Measurements from ENCODE around the gene BBS12. TPM values are rescaled to one million over a fixed set of nuclear protein-coding genes. Genes with fewer than 3 reads are reported as not detected.

BBS12 gene
- total and polyA plus RNA-seq, 2 experiments from 2014 or later: 2.3 to 2.6 TPM

DNA sequence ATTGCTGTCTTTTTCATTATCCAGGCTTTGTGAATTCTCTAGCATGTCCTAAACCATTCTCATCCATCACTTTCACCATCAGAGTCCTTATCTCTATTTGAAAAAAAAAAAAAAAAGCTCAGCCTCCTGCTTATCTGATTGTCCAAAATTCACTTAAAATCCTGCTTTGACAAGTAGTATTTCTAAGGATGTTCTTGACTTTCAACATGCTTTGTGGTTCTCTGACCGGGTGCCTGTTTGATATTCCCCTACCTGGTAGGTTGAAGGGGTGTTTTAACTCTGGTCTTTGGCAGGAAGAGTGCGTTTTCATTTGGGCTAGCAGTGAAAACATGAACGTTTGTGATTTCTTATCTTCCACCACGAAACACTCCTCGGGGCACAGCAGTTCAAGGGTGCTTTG, 17.3 kb upstream of the BBS12 start:
- Mint-ChIP-seq H3K36me3 (ENCODE audit: low read depth) (no peaks in the 10 kb centered on the region), H3K4me3 (no peak overlapping the region), H3K9me3 (no peaks in the 10 kb centered on the region), H3K4me1 (peaks cover 7% of the 10 kb centered on the region; the same call in 2 of the 3 replicates), H3K27ac (no peak overlapping the region), H3K27me3 (ENCODE audit: insufficient read depth, low read depth, poor library complexity) (peaks cover 2% of the 10 kb centered on the region)
- H3K27ac ChIP-seq (ENCODE audit: low read depth): no peak overlapping the region
- H3K27me3 ChIP-seq (ENCODE audit: insufficient read depth): no peaks in the 10 kb centered on the region
- no peak overlapping the region for H2AFZ ChIP-seq
- no peak overlapping the region for H3K4me3 ChIP-seq
- DNase-seq (ENCODE audit: low spot score) (no peak), ATAC-seq (no peak)
- TF ChIP-seq, protein P1, sequence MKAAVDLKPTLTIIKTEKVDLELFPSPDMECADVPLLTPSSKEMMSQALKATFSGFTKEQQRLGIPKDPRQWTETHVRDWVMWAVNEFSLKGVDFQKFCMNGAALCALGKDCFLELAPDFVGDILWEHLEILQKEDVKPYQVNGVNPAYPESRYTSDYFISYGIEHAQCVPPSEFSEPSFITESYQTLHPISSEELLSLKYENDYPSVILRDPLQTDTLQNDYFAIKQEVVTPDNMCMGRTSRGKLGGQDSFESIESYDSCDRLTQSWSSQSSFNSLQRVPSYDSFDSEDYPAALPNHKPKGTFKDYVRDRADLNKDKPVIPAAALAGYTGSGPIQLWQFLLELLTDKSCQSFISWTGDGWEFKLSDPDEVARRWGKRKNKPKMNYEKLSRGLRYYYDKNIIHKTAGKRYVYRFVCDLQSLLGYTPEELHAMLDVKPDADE (IDR thresholded peaks at IDR 0.05): no peak
- no peak for TF ChIP-seq EZH2phosphoT487 (IDR thresholded peaks at IDR 0.05; ENCODE audit: unreplicated experiment)
- TF ChIP-seq, protein P2, sequence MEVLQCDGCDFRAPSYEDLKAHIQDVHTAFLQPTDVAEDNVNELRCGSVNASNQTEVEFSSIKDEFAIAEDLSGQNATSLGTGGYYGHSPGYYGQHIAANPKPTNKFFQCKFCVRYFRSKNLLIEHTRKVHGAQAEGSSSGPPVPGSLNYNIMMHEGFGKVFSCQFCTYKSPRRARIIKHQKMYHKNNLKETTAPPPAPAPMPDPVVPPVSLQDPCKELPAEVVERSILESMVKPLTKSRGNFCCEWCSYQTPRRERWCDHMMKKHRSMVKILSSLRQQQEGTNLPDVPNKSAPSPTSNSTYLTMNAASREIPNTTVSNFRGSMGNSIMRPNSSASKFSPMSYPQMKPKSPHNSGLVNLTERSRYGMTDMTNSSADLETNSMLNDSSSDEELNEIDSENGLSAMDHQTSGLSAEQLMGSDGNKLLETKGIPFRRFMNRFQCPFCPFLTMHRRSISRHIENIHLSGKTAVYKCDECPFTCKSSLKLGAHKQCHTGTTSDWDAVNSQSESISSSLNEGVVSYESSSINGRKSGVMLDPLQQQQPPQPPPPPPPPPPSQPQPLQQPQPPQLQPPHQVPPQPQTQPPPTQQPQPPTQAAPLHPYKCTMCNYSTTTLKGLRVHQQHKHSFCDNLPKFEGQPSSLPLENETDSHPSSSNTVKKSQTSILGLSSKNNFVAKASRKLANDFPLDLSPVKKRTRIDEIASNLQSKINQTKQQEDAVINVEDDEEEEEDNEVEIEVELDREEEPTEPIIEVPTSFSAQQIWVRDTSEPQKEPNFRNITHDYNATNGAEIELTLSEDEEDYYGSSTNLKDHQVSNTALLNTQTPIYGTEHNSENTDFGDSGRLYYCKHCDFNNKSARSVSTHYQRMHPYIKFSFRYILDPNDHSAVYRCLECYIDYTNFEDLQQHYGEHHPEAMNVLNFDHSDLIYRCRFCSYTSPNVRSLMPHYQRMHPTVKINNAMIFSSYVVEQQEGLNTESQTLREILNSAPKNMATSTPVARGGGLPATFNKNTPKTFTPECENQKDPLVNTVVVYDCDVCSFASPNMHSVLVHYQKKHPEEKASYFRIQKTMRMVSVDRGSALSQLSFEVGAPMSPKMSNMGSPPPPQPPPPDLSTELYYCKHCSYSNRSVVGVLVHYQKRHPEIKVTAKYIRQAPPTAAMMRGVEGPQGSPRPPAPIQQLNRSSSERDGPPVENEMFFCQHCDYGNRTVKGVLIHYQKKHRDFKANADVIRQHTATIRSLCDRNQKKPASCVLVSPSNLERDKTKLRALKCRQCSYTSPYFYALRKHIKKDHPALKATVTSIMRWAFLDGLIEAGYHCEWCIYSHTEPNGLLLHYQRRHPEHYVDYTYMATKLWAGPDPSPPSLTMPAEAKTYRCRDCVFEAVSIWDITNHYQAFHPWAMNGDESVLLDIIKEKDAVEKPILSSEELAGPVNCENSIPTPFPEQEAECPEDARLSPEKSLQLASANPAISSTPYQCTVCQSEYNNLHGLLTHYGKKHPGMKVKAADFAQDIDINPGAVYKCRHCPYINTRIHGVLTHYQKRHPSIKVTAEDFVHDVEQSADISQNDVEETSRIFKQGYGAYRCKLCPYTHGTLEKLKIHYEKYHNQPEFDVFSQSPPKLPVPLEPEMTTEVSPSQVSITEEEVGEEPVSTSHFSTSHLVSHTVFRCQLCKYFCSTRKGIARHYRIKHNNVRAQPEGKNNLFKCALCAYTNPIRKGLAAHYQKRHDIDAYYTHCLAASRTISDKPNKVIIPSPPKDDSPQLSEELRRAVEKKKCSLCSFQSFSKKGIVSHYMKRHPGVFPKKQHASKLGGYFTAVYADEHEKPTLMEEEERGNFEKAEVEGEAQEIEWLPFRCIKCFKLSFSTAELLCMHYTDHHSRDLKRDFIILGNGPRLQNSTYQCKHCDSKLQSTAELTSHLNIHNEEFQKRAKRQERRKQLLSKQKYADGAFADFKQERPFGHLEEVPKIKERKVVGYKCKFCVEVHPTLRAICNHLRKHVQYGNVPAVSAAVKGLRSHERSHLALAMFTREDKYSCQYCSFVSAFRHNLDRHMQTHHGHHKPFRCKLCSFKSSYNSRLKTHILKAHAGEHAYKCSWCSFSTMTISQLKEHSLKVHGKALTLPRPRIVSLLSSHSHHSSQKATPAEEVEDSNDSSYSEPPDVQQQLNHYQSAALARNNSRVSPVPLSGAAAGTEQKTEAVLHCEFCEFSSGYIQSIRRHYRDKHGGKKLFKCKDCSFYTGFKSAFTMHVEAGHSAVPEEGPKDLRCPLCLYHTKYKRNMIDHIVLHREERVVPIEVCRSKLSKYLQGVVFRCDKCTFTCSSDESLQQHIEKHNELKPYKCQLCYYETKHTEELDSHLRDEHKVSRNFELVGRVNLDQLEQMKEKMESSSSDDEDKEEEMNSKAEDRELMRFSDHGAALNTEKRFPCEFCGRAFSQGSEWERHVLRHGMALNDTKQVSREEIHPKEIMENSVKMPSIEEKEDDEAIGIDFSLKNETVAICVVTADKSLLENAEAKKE (CRISPR knock-in tag; IDR thresholded peaks at IDR 0.05): no peak
- TF ChIP-seq, protein P3, sequence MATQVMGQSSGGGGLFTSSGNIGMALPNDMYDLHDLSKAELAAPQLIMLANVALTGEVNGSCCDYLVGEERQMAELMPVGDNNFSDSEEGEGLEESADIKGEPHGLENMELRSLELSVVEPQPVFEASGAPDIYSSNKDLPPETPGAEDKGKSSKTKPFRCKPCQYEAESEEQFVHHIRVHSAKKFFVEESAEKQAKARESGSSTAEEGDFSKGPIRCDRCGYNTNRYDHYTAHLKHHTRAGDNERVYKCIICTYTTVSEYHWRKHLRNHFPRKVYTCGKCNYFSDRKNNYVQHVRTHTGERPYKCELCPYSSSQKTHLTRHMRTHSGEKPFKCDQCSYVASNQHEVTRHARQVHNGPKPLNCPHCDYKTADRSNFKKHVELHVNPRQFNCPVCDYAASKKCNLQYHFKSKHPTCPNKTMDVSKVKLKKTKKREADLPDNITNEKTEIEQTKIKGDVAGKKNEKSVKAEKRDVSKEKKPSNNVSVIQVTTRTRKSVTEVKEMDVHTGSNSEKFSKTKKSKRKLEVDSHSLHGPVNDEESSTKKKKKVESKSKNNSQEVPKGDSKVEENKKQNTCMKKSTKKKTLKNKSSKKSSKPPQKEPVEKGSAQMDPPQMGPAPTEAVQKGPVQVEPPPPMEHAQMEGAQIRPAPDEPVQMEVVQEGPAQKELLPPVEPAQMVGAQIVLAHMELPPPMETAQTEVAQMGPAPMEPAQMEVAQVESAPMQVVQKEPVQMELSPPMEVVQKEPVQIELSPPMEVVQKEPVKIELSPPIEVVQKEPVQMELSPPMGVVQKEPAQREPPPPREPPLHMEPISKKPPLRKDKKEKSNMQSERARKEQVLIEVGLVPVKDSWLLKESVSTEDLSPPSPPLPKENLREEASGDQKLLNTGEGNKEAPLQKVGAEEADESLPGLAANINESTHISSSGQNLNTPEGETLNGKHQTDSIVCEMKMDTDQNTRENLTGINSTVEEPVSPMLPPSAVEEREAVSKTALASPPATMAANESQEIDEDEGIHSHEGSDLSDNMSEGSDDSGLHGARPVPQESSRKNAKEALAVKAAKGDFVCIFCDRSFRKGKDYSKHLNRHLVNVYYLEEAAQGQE (IDR thresholded peaks at IDR 0.05; ENCODE audit: unreplicated experiment): no peak
- TF ChIP-seq ZNF114 (CRISPR knock-in tag; IDR thresholded peaks at IDR 0.05): no peak
- no peak for TF ChIP-seq POLR2AphosphoS5 (IDR thresholded peaks at IDR 0.05; ENCODE audit: low read depth)
- TF ChIP-seq EZH2 (IDR thresholded peaks at IDR 0.05; ENCODE audit: low read depth, unreplicated experiment): no peak
- TF ChIP-seq CREB1 (CRISPR knock-in tag; IDR thresholded peaks at IDR 0.05; ENCODE audit: low read depth): no peak
- H3K9me2 ChIP-seq (ENCODE audit: insufficient read depth): no peaks in the 10 kb centered on the region
- H3F3A ChIP-seq (replicated peaks; ENCODE audit: low read depth): no peaks in the 10 kb centered on the region; the same call in 1 of the 2 replicates
- H3K4me1 ChIP-seq (ENCODE audit: insufficient read depth): peaks cover 7% of the 10 kb centered on the region; the same call in 1 of the 2 replicates
- no peak overlapping the region for H3K4me2 ChIP-seq
- H4K20me1 ChIP-seq (replicated peaks; ENCODE audit: insufficient read depth): no peaks in the 10 kb centered on the region
- no peaks in the 10 kb centered on the region for H3K36me3 ChIP-seq (ENCODE audit: insufficient read depth)
- H3K79me2 ChIP-seq (replicated peaks; ENCODE audit: insufficient read depth): no peaks in the 10 kb centered on the region
